Prostate gland (tissue), 2 donors: Measurements from ENCODE around the gene TAS2R1. TPM values are rescaled to one million over a fixed set of nuclear protein-coding genes. Genes with fewer than 3 reads are reported as not detected.

Experiments
- DNase-seq: peaks from one replicate; pipeline ENCODE4 v3.0.0-alpha.2; 2019; ENCODE audit warnings: low spot score
- H3K27ac ChIP-seq, 2 donors: fragments of 200-600 bp; sonication (generic); 2 replicates each; pipeline ENCODE4 v1.5.1; 2017 to 2019
- H3K27me3 ChIP-seq: fragments of 200-600 bp; sonication (generic); replicated peaks from 2 replicates; pipeline ENCODE4 v1.5.1; 2019; ENCODE audit not compliant: insufficient read depth
- H3K36me3 ChIP-seq, 2 donors: fragments of 200-600 bp; sonication (generic); 1 replicate in 1 of 2; 2 replicates in 1 of 2; pipeline versions ENCODE4 v1.5.1 to v1.8.1; 2017 to 2019
- H3K4me1 ChIP-seq: fragments of 200-600 bp; sonication (generic); replicated peaks from 2 replicates; pipeline ENCODE4 v1.5.1; 2019
- H3K4me3 ChIP-seq, 2 donors: fragments of 200-600 bp; sonication (generic); 2 replicates each; pipeline ENCODE4 v1.5.1; 2017 to 2019
- H3K9me3 ChIP-seq: fragments of 200-600 bp; sonication (generic); 2 replicates; pipeline ENCODE4 v1.5.1; 2017
- CTCF ChIP-seq, 4 experiments: fragments of 200-600 bp in 2 of 4; fragments of 450-650 bp in 2 of 4; sonication (generic) in 2 of 4; IDR thresholded peaks; 1 replicate in 3 of 4; 2 replicates in 1 of 4; pipeline ENCODE4 v1.5.1; 2016 to 2019; ENCODE audit warnings: antibody characterized with exemption in 4 of 4, mild to moderate bottlenecking in 2 of 4, moderate library complexity in 2 of 4
- POLR2A ChIP-seq: fragments of 450-650 bp; IDR thresholded peaks from one replicate; pipeline ENCODE4 v1.6.1; 2016; ENCODE audit warnings: antibody characterized with exemption, mild to moderate bottlenecking
- POLR2AphosphoS5 ChIP-seq: sonication (generic); formaldehyde crosslinking; IDR thresholded peaks from one replicate; pipeline ENCODE4 v1.6.1; 2017; ENCODE audit warnings: antibody characterized with exemption
- WGBS: methylation state at CpG from one replicate; pipeline ENCODE4 v1.1.5; 2018; 5-methylcytosine and 5-hydroxymethylcytosine counted together
- intact Hi-C: fragments of 100-400 bp; cut with DNase I; formaldehyde crosslinking; loops from one replicate; pipeline ENCODE4 v1.14.2; 2022
- total RNA-seq, 2 donors: library from RNA; depleted of rRNA; stranded (reverse); fragments of >200 nt; gene quantifications; one replicate each; pipeline ENCODE4 v1.1.0, GENCODE V29; 2016

Gene TAS2R1
- total RNA-seq, 2 donors from 2014 or later: not detected

GRCh38 chr5:9653061-9653460, 22.9 kb upstream of the TAS2R1 start:
- TF ChIP-seq POLR2AphosphoS5 (no peak), CTCF (IDR thresholded peaks at IDR 0.05) (no peak), POLR2A (no peak)
- H3K27ac ChIP-seq: no peak overlapping the region
- no peak for DNase-seq
- no peaks in the 10 kb centered on the region for H3K9me3 ChIP-seq
- WGBS: 89% methylated on average over 7 of the region's 7 CpGs
- no peaks in the 10 kb centered on the region for H3K27me3 ChIP-seq
- intact Hi-C loops: no loop called here
- no peaks in the 10 kb centered on the region for H3K36me3 ChIP-seq
- no peaks in the 10 kb centered on the region for H3K4me1 ChIP-seq
- H3K4me3 ChIP-seq: no peak overlapping the region

GRCh38 chr5:9652295-9652694, 22.1 kb upstream of the TAS2R1 start:
- Histone ChIP-seq H3K4me3 (no peak overlapping the region), H3K9me3 (no peaks in the 10 kb centered on the region), H3K27me3 (no peaks in the 10 kb centered on the region), H3K4me1 (no peaks in the 10 kb centered on the region), H3K27ac (no peak overlapping the region), H3K36me3 (no peaks in the 10 kb centered on the region)
- no peak for TF ChIP-seq POLR2AphosphoS5
- no peak for TF ChIP-seq CTCF (IDR thresholded peaks at IDR 0.05)
- TF ChIP-seq POLR2A: no peak
- DNase-seq: no peak
- WGBS: 89% methylated on average over 3 of the region's 3 CpGs
- intact Hi-C loops: no loop called here

GRCh38 chr5:9646843-9647242, 16.7 kb upstream of the TAS2R1 start:
- Histone ChIP-seq H3K36me3 (no peaks in the 10 kb centered on the region), H3K4me3 (no peak overlapping the region), H3K9me3 (no peaks in the 10 kb centered on the region), H3K27me3 (no peaks in the 10 kb centered on the region), H3K4me1 (no peaks in the 10 kb centered on the region), H3K27ac (no peak overlapping the region)
- no peak for DNase-seq
- WGBS: 94% methylated on average over 2 of the region's 2 CpGs
- intact Hi-C loops: no loop called here
- no peak for TF ChIP-seq POLR2A
- TF ChIP-seq POLR2AphosphoS5: no peak

- no peaks in the 10 kb centered on the region for H3K36me3 ChIP-seq
- H3K27ac ChIP-seq: no peak overlapping the region
- intact Hi-C loops: no loop called here
- TF ChIP-seq POLR2AphosphoS5 (no peak), POLR2A (no peak), CTCF (IDR thresholded peaks at IDR 0.05) (no peak)
- no peak overlapping the region for H3K4me3 ChIP-seq
- WGBS: 83% methylated on average over 3 of the region's 3 CpGs
- H3K9me3 ChIP-seq: no peaks in the 10 kb centered on the region
- no peaks in the 10 kb centered on the region for H3K27me3 ChIP-seq
- DNase-seq: no peak
- H3K4me1 ChIP-seq: no peaks in the 10 kb centered on the region
Observed at GRCh38 chr5:9644630-9645029, 14.5 kb upstream of the TAS2R1 start.

GRCh38 chr5:9642621-9643020, 12.5 kb upstream of the TAS2R1 start:
- DNase-seq: no peak
- Histone ChIP-seq H3K4me3 (no peak overlapping the region), H3K27ac (no peak overlapping the region), H3K27me3 (no peaks in the 10 kb centered on the region), H3K36me3 (no peaks in the 10 kb centered on the region), H3K9me3 (no peaks in the 10 kb centered on the region), H3K4me1 (no peaks in the 10 kb centered on the region)
- intact Hi-C loops: no loop called here
- WGBS: 57% methylated on average over 2 of the region's 2 CpGs
- TF ChIP-seq CTCF (IDR thresholded peaks at IDR 0.05): no peak
- TF ChIP-seq POLR2A: no peak
- no peak for TF ChIP-seq POLR2AphosphoS5
